Esophagus squamous epithelium (tissue), 5 donors: ENCODE results near the gene CCNDBP1. TPM values are rescaled to one million over a fixed set of nuclear protein-coding genes. Genes with fewer than 3 reads are reported as not detected.
"Not testable (repeated sequence)": the region's sequence is repeated elsewhere in the genome, so short reads cannot be mapped to it uniquely, and the experiment has no call there.

ENCODE experiments used
- DNase-seq: peaks from one replicate; lab custom pipeline; 2025; lab: John Stamatoyannopoulos, UW
- H3K27ac ChIP-seq, 4 donors: fragments of 200-600 bp; sonication (generic); one replicate each; pipeline ENCODE4 v1.5.1; 2016 to 2019; ENCODE audit warnings: mild to moderate bottlenecking in 1 of 4
- H3K27me3 ChIP-seq, 4 donors: fragments of 200-600 bp; sonication (generic); 1 replicate in 3 of 4; 2 replicates in 1 of 4; pipeline versions ENCODE4 v1.5.1 to v1.6.0; 2017 to 2021; ENCODE audit warnings: antibody characterized with exemption in 1 of 4
- H3K36me3 ChIP-seq, 3 donors: fragments of 200-600 bp; sonication (generic); one replicate each; pipeline ENCODE4 v1.5.1; 2016 to 2019
- H3K4me1 ChIP-seq, 3 donors: fragments of 200-600 bp; sonication (generic); one replicate each; pipeline ENCODE4 v1.5.1; 2017 to 2019
- H3K4me3 ChIP-seq, 4 donors: fragments of 200-600 bp; sonication (generic); 1 replicate in 3 of 4; 2 replicates in 1 of 4; pipeline ENCODE4 v1.5.1; 2016 to 2019; ENCODE audit warnings: mild to moderate bottlenecking in 2 of 4, moderate library complexity in 1 of 4
- H3K9me3 ChIP-seq, 3 donors: fragments of 200-600 bp; sonication (generic); one replicate each; pipeline ENCODE4 v1.5.1; 2016 to 2019
- CTCF ChIP-seq, 6 experiments: fragments of 450-650 bp in 4 of 6; fragments of 200-600 bp in 2 of 6; sonication (generic) in 2 of 6; IDR thresholded peaks; one replicate each; pipeline ENCODE4 v1.5.1; 2016 to 2019; ENCODE audit warnings: antibody characterized with exemption in 6 of 6, mild to moderate bottlenecking in 4 of 6, moderate library complexity in 4 of 6
- POLR2A ChIP-seq, 4 donors: fragments of 450-650 bp; IDR thresholded peaks; one replicate each; pipeline ENCODE4 v1.6.1; 2017; ENCODE audit warnings: antibody characterized with exemption in 4 of 4, mild to moderate bottlenecking in 4 of 4, moderate library complexity in 3 of 4
- WGBS, 2 donors: methylation state at CpG; one replicate each; pipeline ENCODE4 v1.1.5; 2018; 5-methylcytosine and 5-hydroxymethylcytosine counted together
- intact Hi-C: fragments of 100-400 bp; cut with DNase I; formaldehyde crosslinking; loops from one replicate; pipeline ENCODE4 v1.15.0; 2022
- total RNA-seq, 4 donors: library from RNA; depleted of rRNA; stranded (reverse); fragments of >200 nt; gene quantifications; one replicate each; pipeline ENCODE4 v1.1.0, GENCODE V29; 2016
- donor health status: DM: yes; HTN: yes; CAD: no.

Gene CCNDBP1
- total RNA-seq, 4 donors from 2014 or later = 36.5 to 78.4 (median 71.5) TPM

GRCh38 chr15:43150191-43150929 is 34.8 kb upstream of the CCNDBP1 start:
- no peaks in the 10 kb centered on the region for H3K9me3 ChIP-seq
- no peaks in the 10 kb centered on the region for H3K4me1 ChIP-seq
- peak overlapping the region in 2 of 4 donors; percentile 31 to 50 for H3K27ac ChIP-seq
- H3K36me3 ChIP-seq = peaks cover 0 to 99% (median 18%) of the 10 kb centered on the region in 3 donors
- TF ChIP-seq CTCF (IDR thresholded peaks at IDR 0.05) (no peak), POLR2A (IDR thresholded peaks at IDR 0.05) (no peak)
- H3K27me3 ChIP-seq = no peaks in the 10 kb centered on the region
- intact Hi-C loops = no loop called here
- no peak overlapping the region for H3K4me3 ChIP-seq
- WGBS, 2 donors = 63 to 71% methylated on average over 5 of the region's 5 CpGs
- DNase-seq = no peak

- no peaks in the 10 kb centered on the region for H3K4me1 ChIP-seq
- H3K36me3 ChIP-seq = peaks cover 0 to 99% (median 10%) of the 10 kb centered on the region in 3 donors
- no peaks in the 10 kb centered on the region for H3K9me3 ChIP-seq
- WGBS, 2 donors = 72 to 91% methylated on average over 2 of the region's 2 CpGs
- TF ChIP-seq CTCF (IDR thresholded peaks at IDR 0.05) (no peak), POLR2A (IDR thresholded peaks at IDR 0.05) (no peak)
- intact Hi-C loops = no loop called here
- no peak overlapping the region for H3K4me3 ChIP-seq
- H3K27me3 ChIP-seq = no peaks in the 10 kb centered on the region
- no peak overlapping the region for H3K27ac ChIP-seq
- no peak for DNase-seq
These were observed 33.5 kb upstream of the CCNDBP1 start for GRCh38 chr15:43151688-43152087.

- Histone ChIP-seq H3K9me3 (no peaks in the 10 kb centered on the region), H3K4me3 (no peak overlapping the region), H3K4me1 (no peaks in the 10 kb centered on the region), H3K27me3 (no peaks in the 10 kb centered on the region), H3K27ac (no peak overlapping the region), H3K36me3 (peaks cover 0 to 100% (median 9%) of the 10 kb centered on the region in 3 donors)
- intact Hi-C loops = no loop called here
- no peak for DNase-seq
- TF ChIP-seq POLR2A (IDR thresholded peaks at IDR 0.05) (no peak), CTCF (IDR thresholded peaks at IDR 0.05) (no peak)
These were observed 31.9 kb upstream of the CCNDBP1 start for GRCh38 chr15:43153269-43153668.

- DNase-seq = no peak
- TF ChIP-seq POLR2A (IDR thresholded peaks at IDR 0.05) = no peak
- TF ChIP-seq CTCF (IDR thresholded peaks at IDR 0.05) = no peak
- Histone ChIP-seq H3K4me3 (no peak overlapping the region), H3K27me3 (no peaks in the 10 kb centered on the region), H3K27ac (no peak overlapping the region), H3K4me1 (peaks cover 4 to 10% (median 8%) of the 10 kb centered on the region in 3 donors), H3K36me3 (peaks cover 0 to 77% (median 1%) of the 10 kb centered on the region in 3 donors), H3K9me3 (no peaks in the 10 kb centered on the region)
- intact Hi-C loops = no loop called here
- 50 to 74% methylated on average over 2 of the region's 2 CpGs for WGBS, 2 donors
These were observed 19.3 kb upstream of the CCNDBP1 start for GRCh38 chr15:43165801-43166325.

- H3K27me3 ChIP-seq, H3K4me1 ChIP-seq, DNase-seq, intact Hi-C loops, H3K9me3 ChIP-seq, H3K27ac ChIP-seq, H3K4me3 ChIP-seq: not testable (repeated sequence)
- WGBS, 2 donors = no CpG with 5 or more reads among the region's 28 CpGs
- H3K36me3 ChIP-seq = peaks cover 0 to 77% (median 4%) of the 10 kb centered on the region in 3 donors
These were observed 17.9 kb upstream of the CCNDBP1 start for GRCh38 chr15:43167261-43167660.
